ENCODE results near the gene BCAS1. TPM values are rescaled to one million over a fixed set of nuclear protein-coding genes. Genes with fewer than 3 reads are reported as not detected.

Gene BCAS1
- total RNA-seq, 1 donor = not detected

- no peak for DNase-seq (ENCODE audit: insufficient read length, low spot score, missing footprints)
- Histone ChIP-seq H3K4me3 (ENCODE audit: insufficient read depth, low read length) (no peak overlapping the region), H3K27me3 (ENCODE audit: insufficient read depth, low read length) (no peaks in the 10 kb centered on the region), H3K36me3 (ENCODE audit: insufficient read depth, low read length) (no peaks in the 10 kb centered on the region), H3K9me3 (ENCODE audit: low read depth, low read length) (no peaks in the 10 kb centered on the region), H3K79me2 (ENCODE audit: insufficient read depth, low read length) (no peaks in the 10 kb centered on the region), H3K27ac (ENCODE audit: low read depth, low read length) (no peak overlapping the region), H2AFZ (ENCODE audit: low read length) (no peak overlapping the region), H4K20me1 (ENCODE audit: insufficient read depth, low read length) (no peaks in the 10 kb centered on the region), H3K4me2 (ENCODE audit: insufficient read depth, low read length) (no peak overlapping the region), H3K4me1 (ENCODE audit: insufficient read depth, low read length) (no peaks in the 10 kb centered on the region)
- TF ChIP-seq, protein P1, sequence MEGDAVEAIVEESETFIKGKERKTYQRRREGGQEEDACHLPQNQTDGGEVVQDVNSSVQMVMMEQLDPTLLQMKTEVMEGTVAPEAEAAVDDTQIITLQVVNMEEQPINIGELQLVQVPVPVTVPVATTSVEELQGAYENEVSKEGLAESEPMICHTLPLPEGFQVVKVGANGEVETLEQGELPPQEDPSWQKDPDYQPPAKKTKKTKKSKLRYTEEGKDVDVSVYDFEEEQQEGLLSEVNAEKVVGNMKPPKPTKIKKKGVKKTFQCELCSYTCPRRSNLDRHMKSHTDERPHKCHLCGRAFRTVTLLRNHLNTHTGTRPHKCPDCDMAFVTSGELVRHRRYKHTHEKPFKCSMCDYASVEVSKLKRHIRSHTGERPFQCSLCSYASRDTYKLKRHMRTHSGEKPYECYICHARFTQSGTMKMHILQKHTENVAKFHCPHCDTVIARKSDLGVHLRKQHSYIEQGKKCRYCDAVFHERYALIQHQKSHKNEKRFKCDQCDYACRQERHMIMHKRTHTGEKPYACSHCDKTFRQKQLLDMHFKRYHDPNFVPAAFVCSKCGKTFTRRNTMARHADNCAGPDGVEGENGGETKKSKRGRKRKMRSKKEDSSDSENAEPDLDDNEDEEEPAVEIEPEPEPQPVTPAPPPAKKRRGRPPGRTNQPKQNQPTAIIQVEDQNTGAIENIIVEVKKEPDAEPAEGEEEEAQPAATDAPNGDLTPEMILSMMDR (IDR thresholded peaks at IDR 0.05; ENCODE audit: extremely low read depth, low read depth, low read length) = no peak
Measured at GRCh38 chr20:53970232-53970631, 100.2 kb downstream of the BCAS1 start.

DNA sequence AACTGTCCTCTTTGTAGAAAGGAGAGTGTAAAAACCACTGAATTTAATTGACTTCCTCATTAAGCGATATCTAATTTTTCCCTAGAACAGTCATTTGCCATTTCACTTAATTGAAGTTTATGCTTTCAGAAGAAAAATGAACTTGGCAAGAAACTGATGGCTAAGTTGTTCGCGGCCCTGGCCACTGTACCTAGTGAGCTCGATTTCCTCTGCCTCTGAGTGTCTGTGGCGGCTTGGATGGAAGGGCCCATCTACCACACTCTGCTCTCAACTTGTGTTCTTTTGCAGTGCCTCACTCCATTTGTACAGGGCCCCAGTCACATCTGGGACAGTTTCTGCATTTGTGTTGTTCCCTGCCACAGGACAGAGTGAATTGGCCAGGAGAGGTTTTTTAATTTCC, 102.9 kb downstream of the BCAS1 start:
- Histone ChIP-seq H2AFZ (ENCODE audit: low read length) (no peak overlapping the region), H3K27ac (ENCODE audit: low read depth, low read length) (no peak overlapping the region), H3K4me3 (ENCODE audit: insufficient read depth, low read length) (no peak overlapping the region), H3K36me3 (ENCODE audit: insufficient read depth, low read length) (no peaks in the 10 kb centered on the region), H3K4me1 (ENCODE audit: insufficient read depth, low read length) (no peaks in the 10 kb centered on the region), H4K20me1 (ENCODE audit: insufficient read depth, low read length) (no peaks in the 10 kb centered on the region), H3K79me2 (ENCODE audit: insufficient read depth, low read length) (no peaks in the 10 kb centered on the region), H3K9me3 (ENCODE audit: low read depth, low read length) (no peaks in the 10 kb centered on the region), H3K27me3 (ENCODE audit: insufficient read depth, low read length) (no peaks in the 10 kb centered on the region), H3K4me2 (ENCODE audit: insufficient read depth, low read length) (no peak overlapping the region)
- TF ChIP-seq, protein P1 (IDR thresholded peaks at IDR 0.05; ENCODE audit: extremely low read depth, low read depth, low read length) = no peak
- DNase-seq (ENCODE audit: insufficient read length, low spot score, missing footprints) = no peak

- no peaks in the 10 kb centered on the region for H3K36me3 ChIP-seq (ENCODE audit: insufficient read depth, low read length)
- no peak overlapping the region for H3K4me3 ChIP-seq (ENCODE audit: insufficient read depth, low read length)
- H3K9me3 ChIP-seq (ENCODE audit: low read depth, low read length) = no peaks in the 10 kb centered on the region
- no peaks in the 10 kb centered on the region for H3K79me2 ChIP-seq (ENCODE audit: insufficient read depth, low read length)
- no peak overlapping the region for H2AFZ ChIP-seq (ENCODE audit: low read length)
- H4K20me1 ChIP-seq (ENCODE audit: insufficient read depth, low read length) = no peaks in the 10 kb centered on the region
- TF ChIP-seq, protein P1 (IDR thresholded peaks at IDR 0.05; ENCODE audit: extremely low read depth, low read depth, low read length) = no peak
- no peak overlapping the region for H3K4me2 ChIP-seq (ENCODE audit: insufficient read depth, low read length)
- no peaks in the 10 kb centered on the region for H3K4me1 ChIP-seq (ENCODE audit: insufficient read depth, low read length)
- H3K27me3 ChIP-seq (ENCODE audit: insufficient read depth, low read length) = no peaks in the 10 kb centered on the region
- no peak overlapping the region for H3K27ac ChIP-seq (ENCODE audit: low read depth, low read length)
- no peak for DNase-seq (ENCODE audit: insufficient read length, low spot score, missing footprints)
Measured at GRCh38 chr20:53966774-53967398, 103.5 kb downstream of the BCAS1 start.

DNA sequence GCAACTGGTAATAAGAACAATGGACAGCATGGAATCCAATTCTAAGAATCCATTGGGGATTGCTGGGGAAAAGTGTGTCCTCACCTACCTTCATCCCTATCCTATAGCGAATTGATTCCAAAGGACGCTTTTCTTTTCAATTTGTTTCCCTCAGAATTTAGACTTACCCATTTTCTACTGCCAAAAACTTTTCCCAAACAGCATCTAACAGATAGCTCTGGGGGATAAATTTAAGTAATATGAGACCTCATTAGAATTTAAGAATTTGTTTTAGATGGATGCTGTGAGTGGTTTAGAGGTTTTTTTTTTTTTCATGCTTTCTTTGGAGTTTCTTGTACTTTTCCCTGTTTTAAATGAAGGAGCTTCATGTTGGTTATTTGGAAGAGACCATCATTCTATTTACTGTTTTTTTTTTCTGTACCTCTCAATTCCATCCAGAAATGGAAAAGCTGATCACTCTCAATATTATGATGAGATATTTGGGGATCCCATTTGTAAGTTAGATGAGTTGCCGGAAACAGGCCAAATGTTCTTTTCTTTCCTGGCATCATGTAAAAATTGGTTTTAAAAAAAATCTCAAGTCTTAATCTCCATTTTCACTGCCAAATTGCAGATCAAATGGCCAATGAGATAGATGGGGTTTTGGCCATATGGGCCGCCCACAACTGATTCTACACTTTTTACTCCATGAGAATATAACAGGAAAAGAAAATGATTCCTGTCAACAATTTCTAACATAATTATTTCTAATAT, 105.7 kb downstream of the BCAS1 start:
- Histone ChIP-seq H3K4me1 (ENCODE audit: insufficient read depth, low read length) (peaks cover 12% of the 10 kb centered on the region), H3K4me2 (ENCODE audit: insufficient read depth, low read length) (no peak overlapping the region), H4K20me1 (ENCODE audit: insufficient read depth, low read length) (no peaks in the 10 kb centered on the region), H3K9me3 (ENCODE audit: low read depth, low read length) (no peaks in the 10 kb centered on the region), H3K36me3 (ENCODE audit: insufficient read depth, low read length) (no peaks in the 10 kb centered on the region), H3K79me2 (ENCODE audit: insufficient read depth, low read length) (no peaks in the 10 kb centered on the region), H3K27me3 (ENCODE audit: insufficient read depth, low read length) (no peaks in the 10 kb centered on the region), H2AFZ (ENCODE audit: low read length) (no peak overlapping the region), H3K27ac (ENCODE audit: low read depth, low read length) (no peak overlapping the region), H3K4me3 (ENCODE audit: insufficient read depth, low read length) (no peak overlapping the region)
- no peak for DNase-seq (ENCODE audit: insufficient read length, low spot score, missing footprints)
- TF ChIP-seq, protein P1 (IDR thresholded peaks at IDR 0.05; ENCODE audit: extremely low read depth, low read depth, low read length) = no peak

Measured in osteoblast (primary cell).